WTC11 (cell line): ENCODE measurements around the gene ZACN. TPM values are rescaled to one million over a fixed set of nuclear protein-coding genes. Genes with fewer than 3 reads are reported as not detected.

Experiments used
- ATAC-seq: fragments of 200-7000 bp; cut with Tn5 transposase; 2 replicates; pipeline ENCODE4 v1.10.0; 2021; ENCODE audit warnings: mild to moderate bottlenecking, moderate library complexity
- CTCF ChIA-PET: fragments of 300-600 bp; sonication (Branson Sonifier 250); formaldehyde crosslinking; loops from one replicate; lab custom pipeline; 2021; ENCODE audit warnings: antibody characterized with exemption; lab: Charles Lee
- POLR2A ChIA-PET: fragments of 350-600 bp; sonication (Branson Sonifier 250); formaldehyde crosslinking; loops from one replicate; lab custom pipeline; 2021; ENCODE audit warnings: antibody characterized with exemption; lab: Charles Lee
- DNase-seq: peaks from one replicate; pipeline ENCODE4 v3.0.0; 2021; ENCODE audit warnings: low spot score
- H3K27ac Mint-ChIP-seq: 2 replicates; pipeline ENCODE4 v1.8.0; 2021; ENCODE audit warnings: mixed read lengths
- H3K27me3 Mint-ChIP-seq: 2 replicates; pipeline ENCODE4 v1.8.0; 2021; ENCODE audit warnings: low read depth, mild to moderate bottlenecking, moderate library complexity, mixed read lengths
- H3K36me3 Mint-ChIP-seq: 2 replicates; pipeline ENCODE4 v1.8.0; 2021; ENCODE audit warnings: mixed read lengths
- H3K4me1 Mint-ChIP-seq: 2 replicates; pipeline ENCODE4 v1.8.0; 2022; ENCODE audit warnings: mixed read lengths
- H3K4me3 Mint-ChIP-seq: 2 replicates; pipeline ENCODE4 v1.8.0; 2021; ENCODE audit warnings: mild to moderate bottlenecking, moderate library complexity, mixed read lengths
- H3K9me3 Mint-ChIP-seq: 2 replicates; pipeline ENCODE4 v1.8.0; 2021; ENCODE audit warnings: mixed read lengths
- ATF2 ChIP-seq: sonication (generic); formaldehyde crosslinking; IDR thresholded peaks from 2 replicates; pipeline ENCODE4 v1.8.1; 2022; ENCODE audit warnings: low read depth, missing genetic modification reagents, borderline replicate concordance
- ATF6 ChIP-seq: sonication (generic); formaldehyde crosslinking; IDR thresholded peaks from 2 replicates; pipeline ENCODE4 v1.8.1; 2023; ENCODE audit warnings: mild to moderate bottlenecking, missing genetic modification reagents
- CREB1 ChIP-seq: sonication (generic); formaldehyde crosslinking; IDR thresholded peaks from 2 replicates; pipeline ENCODE4 v1.8.0; 2023; ENCODE audit warnings: mild to moderate bottlenecking, missing genetic modification reagents
- ETV6 ChIP-seq: sonication (generic); formaldehyde crosslinking; IDR thresholded peaks from 2 replicates; pipeline ENCODE4 v1.8.1; 2022; ENCODE audit warnings: mild to moderate bottlenecking, missing genetic modification reagents
- FOXK1 ChIP-seq: sonication (generic); formaldehyde crosslinking; IDR thresholded peaks from 2 replicates; pipeline ENCODE4 v1.8.0; 2022; ENCODE audit warnings: mild to moderate bottlenecking, moderate library complexity, missing genetic modification reagents
- GABPB1 ChIP-seq: sonication (generic); formaldehyde crosslinking; IDR thresholded peaks from 2 replicates; pipeline ENCODE4 v1.8.1; 2023; ENCODE audit warnings: mild to moderate bottlenecking, missing genetic modification reagents
- IRF1 ChIP-seq: sonication (generic); formaldehyde crosslinking; IDR thresholded peaks from 2 replicates; pipeline ENCODE4 v1.8.0; 2023; ENCODE audit warnings: missing genetic modification reagents
- MXD4 ChIP-seq: fragments of 250-450 bp; sonication (Bioruptor Pico); IDR thresholded peaks from 2 replicates; pipeline ENCODE4 v1.8.0; 2021; ENCODE audit warnings: mild to moderate bottlenecking, moderate library complexity, borderline replicate concordance
- PRDM15 ChIP-seq: sonication (generic); formaldehyde crosslinking; IDR thresholded peaks from 2 replicates; pipeline ENCODE4 v1.8.0; 2022; ENCODE audit warnings: missing genetic modification reagents
- PREB ChIP-seq: sonication (generic); formaldehyde crosslinking; IDR thresholded peaks from 2 replicates; pipeline ENCODE4 v1.8.1; 2022; ENCODE audit warnings: mild to moderate bottlenecking, missing genetic modification reagents, moderate library complexity, borderline replicate concordance
- PRRX2 ChIP-seq: fragments of 250-450 bp; sonication (Bioruptor Pico); IDR thresholded peaks from 2 replicates; pipeline ENCODE4 v1.8.0; 2021; ENCODE audit warnings: mild to moderate bottlenecking
- RORB ChIP-seq: fragments of 250-450 bp; sonication (Bioruptor Pico); IDR thresholded peaks from 2 replicates; pipeline ENCODE4 v1.9.0; 2021; ENCODE audit warnings: mild to moderate bottlenecking
- SMAD4 ChIP-seq: sonication (generic); formaldehyde crosslinking; IDR thresholded peaks from 2 replicates; pipeline ENCODE4 v1.8.0; 2022; ENCODE audit warnings: mild to moderate bottlenecking, missing genetic modification reagents
- SOX15 ChIP-seq: fragments of 250-450 bp; sonication (Bioruptor Pico); IDR thresholded peaks from 2 replicates; pipeline ENCODE4 v1.9.0; 2021; ENCODE audit warnings: mild to moderate bottlenecking
- TEAD4 ChIP-seq: sonication (generic); formaldehyde crosslinking; IDR thresholded peaks from 2 replicates; pipeline ENCODE4 v1.8.0; 2022; ENCODE audit warnings: mild to moderate bottlenecking, missing genetic modification reagents
- ZBTB21 ChIP-seq: sonication (generic); formaldehyde crosslinking; IDR thresholded peaks from 2 replicates; pipeline ENCODE4 v1.8.1; 2023; ENCODE audit warnings: mild to moderate bottlenecking, missing genetic modification reagents, borderline replicate concordance
- ZNF232 ChIP-seq: sonication (generic); formaldehyde crosslinking; IDR thresholded peaks from 2 replicates; pipeline ENCODE4 v1.8.0; 2022; ENCODE audit warnings: mild to moderate bottlenecking, missing genetic modification reagents
- ZNF396 ChIP-seq: fragments of 250-450 bp; sonication (Bioruptor Pico); IDR thresholded peaks from 2 replicates; pipeline ENCODE4 v1.8.0; 2021; ENCODE audit warnings: mild to moderate bottlenecking, moderate library complexity, borderline replicate concordance
- ZNF425 ChIP-seq: fragments of 250-450 bp; sonication (Bioruptor Pico); conservative IDR thresholded peaks from 2 replicates; pipeline ENCODE4 v1.9.0; 2021; ENCODE audit warnings: mild to moderate bottlenecking
- total RNA-seq: library from RNA; stranded (reverse); gene quantifications from 3 replicates; pipeline ENCODE4 v1.2.3, GENCODE V29; 2021

The ZACN gene
- total RNA-seq, 1 experiment from 2014 or later, result 0.28 TPM

DNA sequence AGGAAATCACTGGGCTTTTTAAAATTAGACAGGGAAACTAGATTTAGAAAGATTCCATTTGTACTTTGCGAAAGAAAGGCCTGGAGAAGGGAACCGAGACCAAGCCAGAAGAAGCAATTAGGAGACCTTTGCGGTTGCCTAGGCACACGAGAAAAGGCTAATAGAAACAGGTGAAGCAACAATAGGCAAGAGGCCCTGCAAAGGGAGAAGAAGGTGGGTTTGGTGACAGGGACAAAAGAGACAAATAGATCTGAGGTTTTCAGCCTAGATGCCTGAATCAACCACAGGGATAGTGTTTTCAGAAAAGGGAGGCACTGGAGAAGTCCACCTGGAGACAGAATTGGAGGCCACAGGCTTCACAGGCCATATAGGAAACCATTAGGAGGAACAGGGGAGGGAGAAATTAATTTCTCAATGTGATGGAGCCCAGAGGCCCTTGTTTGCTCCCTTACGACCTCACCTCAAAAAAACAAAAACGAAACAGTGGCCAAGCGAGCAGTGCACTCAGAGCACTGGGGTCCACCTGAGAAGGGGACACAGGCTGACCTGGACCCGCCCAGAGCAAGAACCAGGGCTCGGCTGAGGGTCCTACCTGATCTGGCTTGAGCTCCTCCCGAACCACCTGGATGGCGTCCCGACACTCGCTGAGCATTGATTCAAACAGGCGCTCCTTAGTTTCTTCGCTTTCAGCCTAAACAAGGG is 29.0 kb upstream of the ZACN start:
- POLR2A ChIA-PET, result no interaction called here
- no peaks in the 10 kb centered on the region for H3K9me3 Mint-ChIP-seq
- CTCF ChIA-PET, result interaction anchor here (0.9 to 3.3 kb wide), 3 partner anchors 36 to 230 kb away, joined by 3 to 17 read pairs (median 4); no protein-coding TSS in a partner anchor
- peaks cover 4% of the 10 kb centered on the region for H3K4me1 Mint-ChIP-seq
- 0 out of 2 replicates have a peak overlapping the region, but pooled peaks have one; percentile 75 for H3K27ac Mint-ChIP-seq
- no peaks in the 10 kb centered on the region for H3K27me3 Mint-ChIP-seq
- ATAC-seq (no peak), DNase-seq (no peak)
- peaks cover 61% of the 10 kb centered on the region for H3K36me3 Mint-ChIP-seq
- no peak for TF ChIP-seq SOX15 (CRISPR knock-in tag)
- no peak for TF ChIP-seq ETV6
- TF ChIP-seq SMAD4, result no peak
- no peak for TF ChIP-seq PRDM15 (CRISPR knock-in tag)
- TF ChIP-seq PRRX2 (CRISPR knock-in tag), result no peak
- no peak for TF ChIP-seq ATF6 (CRISPR knock-in tag)
- no peak for TF ChIP-seq TEAD4 (CRISPR knock-in tag)
- no peak for TF ChIP-seq IRF1
- TF ChIP-seq ATF2, result no peak
- TF ChIP-seq ZNF232, result no peak
- TF ChIP-seq FOXK1, result no peak
- no peak overlapping the region for H3K4me3 Mint-ChIP-seq

DNA sequence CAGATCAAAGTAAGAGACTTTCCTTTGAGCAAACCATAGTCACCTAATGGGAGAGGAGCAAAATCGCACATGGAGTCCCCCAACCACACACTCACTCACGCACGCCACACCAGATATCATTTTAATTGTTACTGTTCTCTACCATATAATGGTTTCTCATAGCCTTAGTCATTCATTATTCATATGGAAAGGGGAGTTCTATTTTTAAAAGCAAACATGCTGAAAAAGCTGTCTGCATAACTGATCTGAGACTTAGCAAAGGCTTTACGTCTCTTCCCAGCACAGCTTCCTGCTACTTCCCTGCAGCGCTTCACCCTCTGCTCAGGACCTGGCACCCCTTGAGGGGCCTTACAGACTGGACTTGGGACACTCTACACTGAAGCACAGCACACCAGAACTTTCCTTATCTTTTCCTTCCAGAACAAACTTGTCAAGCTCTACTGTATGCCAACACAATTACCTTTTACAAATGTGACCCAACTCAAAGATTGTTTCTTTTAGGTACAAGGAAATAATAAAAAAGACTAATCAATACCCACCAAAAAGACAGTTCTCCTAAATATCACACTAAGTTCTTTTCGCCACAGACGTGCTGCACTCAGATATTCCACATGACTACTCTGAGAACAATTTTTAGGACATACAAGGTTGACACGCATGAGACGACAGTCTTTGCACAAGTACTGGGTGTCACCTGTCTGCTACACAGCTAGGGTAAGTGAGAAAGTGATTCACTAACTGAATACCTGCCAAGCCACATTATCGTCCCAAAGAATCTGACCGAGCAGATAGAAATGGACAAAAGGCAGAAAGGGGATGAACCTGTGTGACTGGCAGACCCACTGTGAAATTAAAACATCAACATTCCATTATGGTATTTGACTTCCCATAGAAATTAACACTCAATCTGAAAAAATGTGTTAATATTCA is 28.2 kb upstream of the ZACN start:
- POLR2A ChIA-PET, result no interaction called here
- TF ChIP-seq MXD4 (CRISPR knock-in tag), result no peak
- no peak for TF ChIP-seq ZNF396 (CRISPR knock-in tag)
- no peak for TF ChIP-seq RORB (CRISPR knock-in tag)
- no peak for TF ChIP-seq ZNF425
- TF ChIP-seq ZBTB21 (CRISPR knock-in tag), result no peak
- TF ChIP-seq CREB1, result no peak
- no peak for TF ChIP-seq GABPB1
- TF ChIP-seq PREB (CRISPR knock-in tag), result no peak

More for the DNA sequence above, 28.2 kb upstream of the ZACN start:
- Mint-ChIP-seq H3K27me3 (no peaks in the 10 kb centered on the region), H3K4me1 (peaks cover 4% of the 10 kb centered on the region), H3K9me3 (no peaks in the 10 kb centered on the region), H3K4me3 (no peak overlapping the region), H3K36me3 (peaks cover 53% of the 10 kb centered on the region), H3K27ac (peak overlapping the region; percentile 75)
- ATAC-seq (no peak), DNase-seq (no peak)
- CTCF ChIA-PET, result interaction anchor here (0.8 to 1.4 kb wide), 3 partner anchors 37 to 229 kb away, joined by 3 to 6 read pairs (median 4); no protein-coding TSS in a partner anchor
